NCI-H128 (cell line): ENCODE data around the gene ATP5F1D.

ENCODE experiments used
- DNase-seq: peaks from one replicate; lab custom pipeline; 2025; ENCODE audit not compliant: unreplicated experiment; lab: John Stamatoyannopoulos, UW

Gene ATP5F1D

DNA sequence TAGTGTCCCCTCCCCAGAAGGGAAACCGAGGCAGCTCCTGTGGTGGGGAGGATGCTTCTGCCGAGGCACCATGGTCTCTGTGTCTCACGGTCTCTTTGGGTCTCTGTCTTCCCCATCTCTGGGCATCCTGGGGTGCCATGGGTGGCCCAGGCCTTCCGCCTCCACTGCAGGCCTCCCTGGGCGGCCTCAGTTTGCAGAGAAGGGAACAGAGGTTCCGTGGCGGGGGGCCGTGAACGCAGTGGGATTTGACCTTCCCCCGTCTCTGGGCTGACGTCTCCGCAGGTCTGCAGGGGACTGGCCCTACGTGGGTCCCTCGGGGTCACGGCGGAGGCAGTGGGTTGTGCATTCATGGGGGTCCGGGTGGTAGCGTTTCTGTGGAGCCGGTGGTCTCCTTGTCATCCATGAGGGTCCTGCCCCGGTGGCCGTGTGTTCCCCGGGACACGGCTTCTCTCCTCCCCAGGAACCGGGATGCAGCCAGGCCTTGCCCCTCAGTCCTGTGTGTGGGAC is 48.7 kb downstream of the ATP5F1D start:
- no peak for DNase-seq

- no peak for DNase-seq
These were observed 49.4 kb downstream of the ATP5F1D start for GRCh38 chr19:1290703-1291651.

- no peak for DNase-seq
These were observed 50.3 kb downstream of the ATP5F1D start for GRCh38 chr19:1291761-1292418.

DNA sequence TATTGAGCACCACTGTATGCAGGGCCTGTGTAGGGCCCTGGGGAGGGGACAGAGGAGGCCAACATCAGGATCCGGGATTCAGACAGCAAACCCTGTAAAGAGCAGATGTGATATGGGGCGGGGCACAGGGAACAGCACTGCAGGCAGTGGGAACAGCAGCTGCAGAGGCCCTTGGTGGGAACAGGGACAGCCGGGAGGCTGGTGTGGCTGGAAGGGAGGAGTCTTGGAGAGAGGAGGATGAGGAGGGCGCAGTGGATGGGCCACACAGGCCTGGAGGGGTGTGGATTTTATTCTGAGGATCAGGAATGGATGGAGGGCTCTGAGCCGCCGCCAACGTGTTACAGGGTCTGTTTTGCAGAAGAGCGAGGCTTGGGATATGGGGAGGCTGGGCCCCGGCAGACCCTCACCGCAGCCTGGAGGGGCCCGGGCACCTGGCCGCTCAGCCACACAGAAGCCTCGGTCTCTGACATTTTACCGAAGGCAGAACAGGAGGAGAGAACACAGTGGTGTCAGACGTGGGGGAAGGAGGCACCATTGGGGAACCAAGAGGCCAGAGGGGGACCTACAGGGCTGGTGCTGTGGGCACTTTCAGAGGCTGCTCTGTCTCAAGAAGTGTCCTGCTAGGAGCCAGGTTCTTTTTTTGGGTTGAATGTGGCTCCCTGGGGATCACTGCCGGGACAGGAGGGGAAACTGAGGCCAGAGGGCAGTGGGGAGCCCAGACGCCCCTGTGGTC is 51.0 kb downstream of the ATP5F1D start:
- DNase-seq = no peak

DNA sequence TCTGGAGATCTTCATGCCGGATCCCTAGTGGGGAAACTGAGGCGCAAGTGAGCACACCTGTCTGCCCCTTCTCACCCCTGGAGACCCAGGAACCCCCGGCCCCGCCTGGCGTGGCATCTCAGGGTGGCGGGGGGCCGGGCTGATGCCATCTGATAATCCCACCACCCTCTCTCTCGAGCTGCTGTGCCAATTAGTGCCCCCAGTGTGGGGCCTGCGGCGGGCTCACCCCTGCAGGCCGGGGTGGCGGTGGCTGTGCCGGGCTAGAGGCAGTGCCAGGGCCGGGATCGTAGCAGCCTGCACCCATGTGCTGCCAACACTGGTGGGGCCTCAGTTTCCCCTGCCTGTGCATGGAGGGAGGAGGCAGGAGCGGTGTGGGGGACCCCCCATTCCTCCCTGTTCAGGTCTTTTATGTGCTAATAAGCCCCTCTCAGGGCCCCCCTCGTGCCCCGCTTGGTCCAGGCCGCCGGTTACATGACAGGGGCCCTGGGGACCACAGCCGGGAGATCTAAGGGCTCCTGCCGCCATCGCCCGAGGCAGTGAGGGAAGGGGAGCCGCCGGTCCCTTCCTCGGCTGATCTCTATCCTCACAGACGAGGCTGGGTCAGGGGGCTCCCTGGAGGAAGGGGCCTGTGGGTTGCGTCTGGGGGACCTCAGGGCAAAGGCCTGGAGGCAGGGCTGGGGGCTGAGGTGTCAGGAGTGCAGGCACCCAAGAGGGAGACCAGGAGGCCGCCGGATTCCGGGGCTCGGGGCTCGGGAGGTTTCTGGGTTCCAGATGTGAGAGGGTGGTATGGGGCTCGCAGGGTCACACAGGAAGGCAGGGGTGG is 52.4 kb downstream of the ATP5F1D start:
- no peak for DNase-seq
